Islet precursor cell (in vitro differentiated cells): ENCODE results near the gene CKS2.
"Not testable (repeated sequence)": the region's sequence is repeated elsewhere in the genome, so short reads cannot be mapped to it uniquely, and the experiment has no call there.

Experiments
- DNase-seq: peaks from one replicate; pipeline ENCODE4 v3.0.0-alpha.2; 2018

The CKS2 gene

GRCh38 chr9:89310475-89311345 lies at the start of gene CKS2:
CKS2 (plus strand) TSS chr9:89311195; CDS start chr9:89311293, 98 bp downstream.
- peak; percentile 100 for DNase-seq

GRCh38 chr9:89273528-89274279 lies 37.3 kb upstream of the CKS2 start:
- DNase-seq, result peak; percentile 1

- DNase-seq, result peak; percentile 7
These were observed 36.2 kb upstream of the CKS2 start for GRCh38 chr9:89274838-89275237.

- DNase-seq, result peak; percentile 19
These were observed 35.0 kb upstream of the CKS2 start for GRCh38 chr9:89276040-89276439.

GRCh38 chr9:89277043-89277442 lies 34.0 kb upstream of the CKS2 start:
- DNase-seq, result peak; percentile 22

- DNase-seq, result peak; percentile 9
These were observed 33.5 kb upstream of the CKS2 start for GRCh38 chr9:89277454-89277853.

- peak; percentile 0 for DNase-seq
These were observed 32.4 kb upstream of the CKS2 start for GRCh38 chr9:89278551-89278950.

GRCh38 chr9:89278997-89279739 lies 31.8 kb upstream of the CKS2 start:
- peak; percentile 26 for DNase-seq

GRCh38 chr9:89281106-89281505 lies 29.9 kb upstream of the CKS2 start:
- peak; percentile 29 for DNase-seq

GRCh38 chr9:89282248-89282968 lies 28.6 kb upstream of the CKS2 start:
- peak; percentile 15 for DNase-seq

GRCh38 chr9:89284076-89284475 lies 26.9 kb upstream of the CKS2 start:
- DNase-seq, result peak; percentile 24

- DNase-seq, result no peak
These were observed 19.3 kb upstream of the CKS2 start for GRCh38 chr9:89291741-89292140.

- DNase-seq, result no peak
These were observed 18.0 kb upstream of the CKS2 start for GRCh38 chr9:89293014-89293413.

- no peak for DNase-seq
These were observed 15.6 kb upstream of the CKS2 start for GRCh38 chr9:89295400-89295799.

GRCh38 chr9:89301996-89302395 lies 9.0 kb upstream of the CKS2 start:
- not testable (repeated sequence) for DNase-seq

GRCh38 chr9:89304020-89304833 lies 6.8 kb upstream of the CKS2 start:
- no peak for DNase-seq

- no peak for DNase-seq
These were observed 6.2 kb upstream of the CKS2 start for GRCh38 chr9:89304834-89305188.

- no peak for DNase-seq
These were observed 5.1 kb upstream of the CKS2 start for GRCh38 chr9:89305868-89306267.

GRCh38 chr9:89309166-89309565 lies 1.8 kb upstream of the CKS2 start:
- DNase-seq, result peak; percentile 83

GRCh38 chr9:89309608-89310474 lies 1.2 kb upstream of the CKS2 start:
- peak; percentile 70 for DNase-seq
